Kidney (tissue), 14 donors: ENCODE measurements around the gene SIGMAR1. TPM values are rescaled to one million over a fixed set of nuclear protein-coding genes. Genes with fewer than 3 reads are reported as not detected.

Source experiments
- DNase-seq, 5 donors: peaks; one replicate each; pipeline ENCODE4 v3.0.0-alpha.2; 2013 to 2020
- FAIRE-seq: peaks from 2 replicates; lab custom pipeline; 2012; peaks lifted over from hg19 to GRCh38; lab: Jason Lieb, UNC
- H3K27ac ChIP-seq, 2 donors: one replicate each; pipeline ENCODE4 v1.7.0; 2013; ENCODE audit warnings: low read depth in 2 of 2, low read length in 2 of 2, inconsistent platforms in 1 of 2
- H3K27me3 ChIP-seq: one replicate; pipeline ENCODE4 v1.7.1; 2013; ENCODE audit warnings: low read length, inconsistent platforms; ENCODE audit not compliant: control insufficient read depth, insufficient read depth
- H3K36me3 ChIP-seq, 3 donors: one replicate each; pipeline versions ENCODE4 v1.7.0 to v1.7.1; 2013; ENCODE audit warnings: low read length in 3 of 3, control low read depth in 1 of 3, inconsistent platforms in 1 of 3; ENCODE audit not compliant: insufficient read depth in 3 of 3, control insufficient read depth in 2 of 3
- H3K4me1 ChIP-seq, 3 donors: one replicate each; pipeline versions ENCODE4 v1.7.0 to v1.7.1; 2013; ENCODE audit warnings: low read length in 3 of 3, inconsistent platforms in 1 of 3, low read depth in 1 of 3; ENCODE audit not compliant: control insufficient read depth in 2 of 3, insufficient read depth in 2 of 3
- H3K4me3 ChIP-seq, 3 donors: one replicate each; pipeline versions ENCODE4 v1.7.0 to v1.8.1; 2013; ENCODE audit warnings: low read length in 3 of 3, control low read depth in 1 of 3, inconsistent platforms in 1 of 3
- H3K9ac ChIP-seq, 3 donors: one replicate each; pipeline versions ENCODE4 v1.7.0 to v1.7.1; 2013; ENCODE audit warnings: low read length in 3 of 3, control low read depth in 1 of 3, inconsistent platforms in 1 of 3
- H3K9me3 ChIP-seq, 3 donors: one replicate each; pipeline versions ENCODE4 v1.7.0 to v1.7.1; 2013; ENCODE audit warnings: low read length in 3 of 3, control low read depth in 1 of 3, inconsistent platforms in 1 of 3; ENCODE audit not compliant: control insufficient read depth in 2 of 3, insufficient read depth in 1 of 3
- intact Hi-C: fragments of 100-400 bp; cut with DNase I; formaldehyde crosslinking; loops from one replicate; pipeline ENCODE4 v1.11.1; 2022
- polyA plus RNA-seq: library from polyadenylated mRNA; stranded (reverse); fragments of 350-450 nt; fragmentation: Illumina TruSeq; extraction: RNeasy Lipid Tissue Mini Kit (QIAGEN cat#74804); gene quantifications from one replicate; pipeline ENCODE4 v1.2.3, GENCODE V29; 2014; ENCODE audit warnings: low read depth, low replicate concordance; ENCODE audit not compliant: insufficient read depth
- total RNA-seq: library from RNA; stranded (reverse); fragmentation: NEBNext Ultra II Directional; extraction: Animal tissue kit (Norgen Biotek cat#: 25700); gene quantifications from one replicate; pipeline ENCODE4 v1.2.1, GENCODE V29; 2021
- TF ChIP-seq, protein P1 (sequence below): IDR thresholded peaks from 3 replicates; pipeline ENCODE4 v1.5.1; 2012; ENCODE audit warnings: mild to moderate bottlenecking, moderate library complexity, borderline replicate concordance; ENCODE audit not compliant: insufficient read depth; ENCODE audit errors: extremely low read depth
- donor health status: control.
- donor health status: control.
- donor health status: control.
- donor health status: control.
- donor health status: control.
- donor health status: DM: yes; HTN: yes; CAD: no.
- donor health status: Normal renal cell carcinoma (clear cell type).

The SIGMAR1 gene
- total and polyA plus RNA-seq, 2 donors from 2014 or later: 40.6 to 43.3 TPM

DNA sequence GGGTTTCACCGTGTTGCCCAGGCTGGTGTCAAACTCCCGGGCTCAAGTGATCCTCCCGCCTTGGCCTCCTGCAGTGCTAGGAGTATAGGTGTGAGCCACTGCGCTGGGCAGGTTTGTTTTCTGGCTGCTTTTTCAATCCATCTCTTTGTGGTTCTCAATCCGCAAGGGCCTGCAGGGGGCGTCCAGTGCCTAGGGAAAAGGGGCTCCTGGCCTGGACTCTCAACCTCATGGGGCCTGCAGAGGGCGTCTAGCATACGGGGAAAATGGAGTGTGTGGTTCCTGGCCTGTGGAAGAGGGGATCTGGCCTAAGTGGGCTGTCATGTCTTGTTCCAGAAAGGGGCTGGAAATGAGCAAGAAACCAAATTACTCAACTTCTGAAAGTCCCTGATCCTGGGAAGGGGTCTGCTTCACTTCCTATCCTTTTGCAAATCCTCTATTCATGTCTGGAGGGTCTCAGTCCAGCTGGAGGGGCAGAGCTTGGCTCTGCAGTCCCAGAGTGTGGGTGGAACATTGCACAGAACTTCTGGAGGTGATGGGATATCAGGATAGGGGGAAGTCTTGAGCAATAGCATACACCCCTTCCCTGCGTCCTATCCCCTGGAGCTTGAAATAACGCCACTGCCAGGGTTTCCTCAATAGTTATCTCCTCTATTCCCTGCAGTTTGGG is 37.6 kb upstream of the SIGMAR1 start:
- peak; percentile 74 to 90 (median 82) for DNase-seq
- Histone ChIP-seq H3K9ac (no peak overlapping the region), H3K4me1 (no peaks in the 10 kb centered on the region), H3K9me3 (no peaks in the 10 kb centered on the region), H3K36me3 (no peaks in the 10 kb centered on the region), H3K27ac (no peak overlapping the region), H3K4me3 (no peak overlapping the region), H3K27me3 (no peaks in the 10 kb centered on the region)
- FAIRE-seq: no peak
- TF ChIP-seq, protein P1, sequence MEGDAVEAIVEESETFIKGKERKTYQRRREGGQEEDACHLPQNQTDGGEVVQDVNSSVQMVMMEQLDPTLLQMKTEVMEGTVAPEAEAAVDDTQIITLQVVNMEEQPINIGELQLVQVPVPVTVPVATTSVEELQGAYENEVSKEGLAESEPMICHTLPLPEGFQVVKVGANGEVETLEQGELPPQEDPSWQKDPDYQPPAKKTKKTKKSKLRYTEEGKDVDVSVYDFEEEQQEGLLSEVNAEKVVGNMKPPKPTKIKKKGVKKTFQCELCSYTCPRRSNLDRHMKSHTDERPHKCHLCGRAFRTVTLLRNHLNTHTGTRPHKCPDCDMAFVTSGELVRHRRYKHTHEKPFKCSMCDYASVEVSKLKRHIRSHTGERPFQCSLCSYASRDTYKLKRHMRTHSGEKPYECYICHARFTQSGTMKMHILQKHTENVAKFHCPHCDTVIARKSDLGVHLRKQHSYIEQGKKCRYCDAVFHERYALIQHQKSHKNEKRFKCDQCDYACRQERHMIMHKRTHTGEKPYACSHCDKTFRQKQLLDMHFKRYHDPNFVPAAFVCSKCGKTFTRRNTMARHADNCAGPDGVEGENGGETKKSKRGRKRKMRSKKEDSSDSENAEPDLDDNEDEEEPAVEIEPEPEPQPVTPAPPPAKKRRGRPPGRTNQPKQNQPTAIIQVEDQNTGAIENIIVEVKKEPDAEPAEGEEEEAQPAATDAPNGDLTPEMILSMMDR: peak; percentile 47
- intact Hi-C loops: no loop called here

DNA sequence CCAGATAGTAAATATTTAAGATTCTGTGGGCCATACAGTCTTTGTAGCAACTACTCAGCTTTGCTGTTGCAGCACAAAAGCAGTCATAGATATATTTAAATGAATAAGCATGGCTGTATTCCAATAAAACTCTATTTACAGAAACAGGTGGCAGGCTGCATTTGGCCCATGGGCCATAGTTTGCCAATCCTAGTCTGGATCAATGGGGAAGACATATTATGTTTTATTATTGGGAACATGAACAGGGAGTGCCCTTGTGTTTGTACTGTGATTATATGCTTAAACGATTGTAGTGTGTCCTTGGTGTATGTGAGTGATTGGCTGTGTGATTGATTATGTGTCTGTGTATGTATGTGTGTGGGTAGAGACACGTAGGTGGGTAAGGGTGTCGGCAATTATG is 36.9 kb upstream of the SIGMAR1 start:
- no peak for FAIRE-seq
- H3K9me3 ChIP-seq: no peaks in the 10 kb centered on the region

GRCh38 chr9:34671307-34671706 is 33.7 kb upstream of the SIGMAR1 start:
- H3K9me3 ChIP-seq: no peaks in the 10 kb centered on the region
- no peaks in the 10 kb centered on the region for H3K27me3 ChIP-seq
- peaks cover 0 to under 1% (median 0%) of the 10 kb centered on the region in 3 donors for H3K4me1 ChIP-seq
- TF ChIP-seq, protein P1: no peak
- H3K9ac ChIP-seq: no peak overlapping the region
- intact Hi-C loops: no loop called here
- no peak overlapping the region for H3K4me3 ChIP-seq
- no peak for FAIRE-seq
- DNase-seq: no peak
- H3K27ac ChIP-seq: no peak overlapping the region
- H3K36me3 ChIP-seq: no peaks in the 10 kb centered on the region

More for the DNA sequence above, 36.9 kb upstream of the SIGMAR1 start:
- Histone ChIP-seq H3K36me3 (no peaks in the 10 kb centered on the region), H3K4me3 (no peak overlapping the region), H3K27ac (no peak overlapping the region), H3K4me1 (no peaks in the 10 kb centered on the region), H3K27me3 (no peaks in the 10 kb centered on the region), H3K9ac (no peak overlapping the region)
- intact Hi-C loops: no loop called here
- TF ChIP-seq, protein P1: no peak
- DNase-seq: no peak
